GM21723 (cell line): Measurements from ENCODE around the gene PAGR1.

ENCODE experiments used
- ATAC-seq: cut with Tn5 transposase; IDR thresholded peaks from one replicate; pipeline ENCODE4 v1.9.1; 2021; ENCODE audit warnings: mild to moderate bottlenecking, moderate library complexity; ENCODE audit not compliant: unreplicated experiment

PAGR1 gene

DNA sequence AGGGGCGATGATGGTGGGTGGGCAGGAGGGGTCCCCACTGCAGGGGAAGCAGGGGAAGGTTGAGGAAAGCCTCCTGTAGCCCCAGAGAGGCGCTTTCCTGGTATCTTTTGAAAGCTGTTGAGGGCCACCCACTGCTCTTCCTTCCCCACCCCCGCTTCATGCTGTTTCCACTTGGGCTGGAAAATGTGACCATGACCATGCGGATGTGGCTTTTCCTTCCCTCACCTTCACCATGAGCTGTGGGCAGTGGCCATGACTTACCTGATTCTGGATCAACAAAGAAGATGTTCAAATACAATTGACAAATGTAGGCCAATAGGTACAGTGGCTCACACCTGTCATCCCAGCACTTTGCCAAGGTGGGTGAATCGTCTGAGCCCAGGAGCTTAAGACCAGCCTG is 18.1 kb downstream of the PAGR1 start:
- ATAC-seq = no peak

DNA sequence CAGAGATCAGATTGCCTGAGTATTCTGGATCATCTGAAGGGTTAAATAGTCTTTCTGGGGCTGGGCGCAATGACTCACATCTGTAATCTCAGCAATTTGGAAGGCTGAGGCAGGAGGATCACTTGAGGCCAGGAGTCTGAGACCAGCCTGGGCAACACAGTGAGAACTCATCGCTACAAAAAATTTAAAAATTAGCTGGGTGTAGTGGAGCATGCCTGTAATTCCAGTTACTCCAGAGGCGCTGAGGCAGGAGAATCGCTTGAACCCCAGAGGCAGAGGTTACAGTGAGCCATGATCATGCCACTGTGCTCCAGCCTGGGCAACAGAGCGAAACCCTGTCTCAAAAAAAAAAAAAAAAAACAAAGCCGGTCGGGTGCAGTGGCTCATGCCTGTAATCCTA is 20.0 kb downstream of the PAGR1 start:
- ATAC-seq = no peak

DNA sequence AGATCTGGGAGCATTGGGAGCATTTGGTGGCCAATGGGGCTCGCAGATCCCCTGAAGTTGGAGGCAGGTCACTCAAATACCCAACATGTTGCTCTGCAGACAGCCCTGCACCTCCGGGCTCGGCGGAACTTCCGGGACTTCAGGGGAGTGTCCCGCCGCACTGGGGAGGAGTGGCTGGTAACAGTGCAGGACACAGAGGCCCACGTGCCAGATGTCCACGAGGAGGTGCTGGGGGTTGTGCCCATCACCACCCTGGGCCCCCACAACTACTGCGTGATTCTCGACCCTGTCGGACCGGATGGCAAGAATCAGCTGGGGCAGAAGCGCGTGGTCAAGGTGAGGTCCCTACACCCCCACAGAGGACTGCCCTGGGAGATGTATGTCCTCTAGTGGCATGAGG is 20.7 kb downstream of the PAGR1 start:
- no peak for ATAC-seq

DNA sequence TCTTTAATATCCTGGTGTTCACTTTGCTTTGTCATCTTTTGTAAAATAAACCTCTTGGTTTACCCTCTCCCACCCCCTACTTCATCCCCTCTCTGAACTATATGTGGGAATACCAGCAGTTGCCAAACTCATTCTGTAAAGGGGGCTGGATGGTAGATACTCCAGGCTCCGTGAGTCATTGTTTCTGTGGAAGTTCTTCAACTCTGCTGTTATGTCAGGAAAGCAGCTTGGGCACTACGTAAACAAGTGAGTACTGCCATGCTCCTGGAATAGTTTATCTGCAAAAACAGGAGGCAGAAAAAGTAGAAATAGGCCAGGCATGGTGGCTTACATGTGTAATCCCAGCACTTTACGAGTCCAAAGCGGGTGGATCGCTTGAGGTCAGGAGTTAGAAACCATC is 21.9 kb downstream of the PAGR1 start:
- no peak for ATAC-seq

- no peak for ATAC-seq
Measured at GRCh38 chr16:29839822-29840221, 23.9 kb downstream of the PAGR1 start.

DNA sequence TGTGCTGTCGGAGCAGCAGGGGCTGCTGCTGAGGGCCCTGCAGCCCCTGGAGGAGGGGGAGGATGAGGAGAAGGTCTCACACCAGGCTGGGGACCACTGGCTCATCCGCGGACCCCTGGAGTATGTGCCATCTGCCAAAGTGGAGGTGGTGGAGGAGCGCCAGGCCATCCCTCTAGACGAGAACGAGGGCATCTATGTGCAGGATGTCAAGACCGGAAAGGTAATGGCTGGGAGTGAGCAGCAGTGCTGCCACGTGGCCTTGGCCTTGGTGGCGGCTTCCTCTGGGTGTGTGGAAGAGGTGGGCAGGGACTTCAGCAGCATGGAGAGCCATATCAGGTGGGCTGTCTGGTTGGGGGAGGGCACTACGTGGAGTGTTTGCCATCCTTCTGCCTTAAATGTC is 24.3 kb downstream of the PAGR1 start:
- ATAC-seq = no peak

- ATAC-seq = no peak
Measured at GRCh38 chr16:29841631-29842030, 25.7 kb downstream of the PAGR1 start.

GRCh38 chr16:29842732-29843346 is 26.9 kb downstream of the PAGR1 start:
- ATAC-seq = no peak

- no peak for ATAC-seq
Measured at GRCh38 chr16:29843931-29844330, 28.0 kb downstream of the PAGR1 start.

GRCh38 chr16:29844575-29845331 is 28.8 kb downstream of the PAGR1 start:
- ATAC-seq = no peak

GRCh38 chr16:29845656-29846055 is 29.7 kb downstream of the PAGR1 start:
- ATAC-seq = no peak

- no peak for ATAC-seq
Measured at GRCh38 chr16:29848420-29849297, 32.7 kb downstream of the PAGR1 start.

DNA sequence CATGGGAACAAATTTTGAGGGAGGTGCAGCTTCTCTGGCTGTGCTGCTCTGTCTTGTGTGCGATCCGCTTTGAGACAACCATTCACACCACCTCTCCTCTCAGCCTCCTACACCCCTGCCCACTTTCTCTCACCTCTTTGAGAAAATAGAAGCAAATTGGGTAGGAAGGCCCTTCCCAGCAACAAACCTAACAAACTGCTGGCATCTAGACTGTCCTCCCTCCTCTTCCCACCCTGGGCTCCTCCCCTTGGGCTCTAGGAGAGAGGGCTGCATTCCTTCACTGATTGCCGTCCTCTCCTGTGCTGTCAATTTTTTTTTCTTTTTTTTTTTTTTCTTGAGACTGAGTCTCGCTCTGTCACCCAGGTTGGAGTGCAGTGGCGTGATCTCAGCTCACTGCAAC is 33.6 kb downstream of the PAGR1 start:
- ATAC-seq = no peak

DNA sequence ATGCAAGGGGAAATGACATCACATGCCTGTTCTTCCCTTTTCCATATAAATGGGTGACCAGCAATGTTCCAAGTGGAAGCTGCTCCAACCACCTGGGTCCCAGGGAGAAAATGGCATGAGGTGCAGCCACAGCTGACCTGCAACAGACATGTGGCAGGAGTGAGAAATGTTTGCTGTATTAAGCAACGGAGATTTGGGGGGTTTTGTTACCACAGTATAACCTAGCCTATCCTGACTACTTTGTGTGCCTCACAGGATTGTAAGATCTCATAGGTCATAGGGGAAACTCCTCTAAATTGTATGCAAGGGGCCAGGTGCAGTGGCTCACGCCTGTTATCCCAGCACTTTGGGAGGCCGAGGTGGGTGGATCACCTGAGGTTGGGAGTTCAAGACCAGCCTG is 35.0 kb downstream of the PAGR1 start:
- no peak for ATAC-seq

DNA sequence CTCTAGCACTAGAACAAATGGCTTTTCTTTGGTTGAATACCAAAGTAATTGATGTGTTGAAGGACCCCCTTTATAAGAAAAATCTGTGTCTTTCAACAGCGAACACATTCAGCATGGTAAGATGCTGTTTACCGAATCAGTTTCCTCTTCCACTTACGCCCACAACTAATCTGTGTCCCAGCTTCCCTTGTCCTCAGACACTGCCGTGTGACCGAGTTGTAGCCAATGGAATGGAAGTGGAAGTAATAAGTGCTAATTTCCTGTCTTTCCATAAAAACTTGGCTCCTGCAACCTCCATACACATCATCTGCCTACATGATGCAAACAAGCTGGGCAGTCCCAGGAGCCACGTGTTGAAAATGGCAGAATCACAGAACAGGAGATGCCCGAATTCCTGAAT is 36.7 kb downstream of the PAGR1 start:
- ATAC-seq = no peak

DNA sequence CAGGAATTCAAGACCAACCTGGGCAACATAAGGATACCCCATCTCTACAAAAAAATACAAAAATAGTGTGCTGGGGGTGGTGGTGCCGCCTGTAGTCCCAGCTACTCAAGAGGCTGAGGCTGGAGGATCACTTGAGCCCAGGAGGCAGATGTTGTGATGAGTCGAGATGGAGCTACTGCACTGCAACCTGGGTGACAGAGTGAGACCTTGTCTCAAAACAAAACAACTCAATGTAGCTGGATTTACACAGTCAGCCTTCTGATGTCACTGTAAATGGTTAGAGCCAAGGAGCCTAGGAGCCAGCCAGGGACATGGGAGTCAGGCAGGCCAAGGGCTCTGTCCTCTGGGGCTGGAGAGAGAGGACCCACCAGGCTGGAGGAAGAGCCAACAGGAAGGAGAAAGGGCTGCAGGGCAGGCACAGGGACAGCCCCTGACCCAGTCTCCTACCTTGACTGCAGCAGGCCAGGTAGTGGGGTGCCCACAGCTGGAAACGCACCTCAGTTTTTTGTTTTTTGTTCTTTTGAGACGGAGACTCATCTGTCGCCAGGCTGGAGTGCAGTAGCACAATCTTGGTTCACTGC is 38.7 kb downstream of the PAGR1 start:
- no peak for ATAC-seq

DNA sequence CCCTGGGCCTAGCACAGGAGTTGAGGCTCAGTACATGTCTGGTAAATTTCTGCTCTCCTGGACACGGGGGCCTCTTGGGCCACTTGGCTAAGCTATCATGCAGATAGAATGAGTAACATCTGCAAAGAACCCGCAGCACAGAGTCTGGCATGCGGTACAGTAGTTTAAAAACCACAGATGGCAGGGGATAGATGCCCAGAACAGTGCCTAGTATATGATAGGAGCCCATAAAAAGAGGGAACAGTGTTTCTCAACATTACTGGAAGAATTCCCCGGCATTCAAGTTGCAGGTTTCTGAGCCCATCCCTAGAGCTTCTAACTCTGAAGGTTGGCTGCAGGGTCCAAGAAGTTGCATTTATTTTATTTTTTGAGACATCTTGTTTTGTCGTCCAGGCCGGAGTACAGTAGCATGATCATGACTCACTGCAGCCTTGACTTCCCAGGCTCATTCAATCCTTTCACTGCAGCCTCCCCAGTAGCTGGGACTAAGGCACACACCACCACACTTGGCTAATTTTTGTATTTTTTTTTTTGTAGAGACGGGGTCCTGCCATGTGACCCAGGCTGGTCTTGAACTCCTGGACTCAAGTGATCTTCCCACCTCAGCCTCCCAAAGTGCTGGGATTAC is 41.3 kb downstream of the PAGR1 start:
- ATAC-seq = no peak

DNA sequence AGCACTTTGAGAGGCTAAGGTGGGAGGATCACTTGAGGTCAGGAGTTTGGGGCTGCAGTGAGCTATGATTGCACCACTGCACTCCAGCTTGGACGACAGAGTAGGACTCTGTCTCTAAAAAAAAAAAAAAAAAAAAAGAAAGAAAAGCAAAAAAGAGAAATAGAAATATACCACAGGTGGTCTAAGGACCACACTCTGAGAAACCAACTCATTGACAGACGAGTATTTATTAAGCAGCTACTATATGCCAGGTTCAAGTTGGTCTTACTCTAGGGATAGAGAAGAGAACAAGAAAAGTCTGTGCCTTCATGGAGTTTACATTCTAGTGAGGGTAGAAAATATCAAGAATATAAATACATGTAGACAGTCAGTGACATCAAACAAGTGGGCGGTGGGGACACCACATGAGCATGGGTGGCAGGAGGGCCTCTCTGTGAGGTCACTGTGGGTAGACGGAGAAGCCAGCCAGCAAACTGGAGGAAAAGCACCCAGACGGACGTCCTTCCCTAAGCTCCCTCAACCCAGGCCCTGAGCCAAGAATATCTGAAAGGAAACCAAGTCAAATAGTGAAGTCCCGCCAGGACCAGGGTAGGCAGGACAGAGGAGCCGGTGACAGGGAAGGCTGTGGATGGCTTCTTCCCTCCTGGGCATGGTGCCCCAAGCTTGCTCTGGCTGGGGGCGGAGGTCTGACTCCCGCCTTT is 42.3 kb downstream of the PAGR1 start:
- ATAC-seq = no peak

- no peak for ATAC-seq
Measured at GRCh38 chr16:29858974-29859373, 43.0 kb downstream of the PAGR1 start.

DNA sequence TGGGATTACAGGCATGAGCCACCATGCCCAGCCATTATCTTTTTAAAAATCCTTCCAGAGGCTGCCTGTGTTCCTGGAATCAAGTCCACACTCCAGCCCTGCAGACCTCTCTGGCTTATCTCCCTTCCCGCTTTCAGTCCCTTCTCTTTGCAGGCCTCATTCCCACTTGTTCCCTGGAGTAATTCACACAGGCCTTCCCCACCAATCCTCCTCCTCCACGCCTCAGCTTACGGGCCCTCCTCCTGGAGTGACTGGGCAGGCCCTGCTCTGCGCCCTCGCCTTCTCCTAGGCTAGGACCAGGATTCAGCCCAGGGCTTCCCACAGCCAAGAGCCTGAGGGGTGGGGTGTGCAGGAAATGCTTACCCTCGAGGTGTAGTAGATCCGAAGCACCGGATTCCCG is 44.3 kb downstream of the PAGR1 start:
- ATAC-seq = no peak
